Activated effector memory CD4-positive, alpha-beta T cell treated with anti-CD3 and anti-CD28 coated beads, Interleukin-2, amount 50 U/mL, for 16 hours (primary cell): ENCODE data around the gene CAST.
"Not testable (repeated sequence)": the region's sequence is repeated elsewhere in the genome, so short reads cannot be mapped to it uniquely, and the experiment has no call there.

Experiments
- DNase-seq: peaks from one replicate; pipeline ENCODE4 v3.0.0-alpha.2; 2020

CAST gene

GRCh38 chr5:96661855-96662724 lies at the start of gene CAST:
Gene CAST, plus strand, starts transcription at chr5:96662376. Its CDS starts 47 bp downstream, at chr5:96662423.
- peak; percentile 94 for DNase-seq

- DNase-seq, result no peak
Measured at GRCh38 chr5:96614110-96614691, 48.0 kb upstream of the CAST start.

GRCh38 chr5:96615223-96615622 lies 47.0 kb upstream of the CAST start:
- DNase-seq, result no peak

GRCh38 chr5:96616801-96617200 lies 45.4 kb upstream of the CAST start:
- no peak for DNase-seq

GRCh38 chr5:96618311-96619016 lies 43.7 kb upstream of the CAST start:
- DNase-seq, result not testable (repeated sequence)

- no peak for DNase-seq
Measured at GRCh38 chr5:96619946-96620345, 42.2 kb upstream of the CAST start.

GRCh38 chr5:96624596-96624995 lies 37.6 kb upstream of the CAST start:
- no peak for DNase-seq

GRCh38 chr5:96625365-96625764 lies 36.8 kb upstream of the CAST start:
- no peak for DNase-seq

- DNase-seq, result no peak
Measured at GRCh38 chr5:96626956-96627355, 35.2 kb upstream of the CAST start.

- DNase-seq, result no peak
Measured at GRCh38 chr5:96627792-96628398, 34.3 kb upstream of the CAST start.

- no peak for DNase-seq
Measured at GRCh38 chr5:96628406-96628805, 33.8 kb upstream of the CAST start.

- DNase-seq, result no peak
Measured at GRCh38 chr5:96629774-96630173, 32.4 kb upstream of the CAST start.

GRCh38 chr5:96633820-96634219 lies 28.4 kb upstream of the CAST start:
- DNase-seq, result no peak

GRCh38 chr5:96634881-96635280 lies 27.3 kb upstream of the CAST start:
- no peak for DNase-seq

GRCh38 chr5:96636046-96636445 lies 26.1 kb upstream of the CAST start:
- DNase-seq, result no peak

- DNase-seq, result no peak
Measured at GRCh38 chr5:96636594-96636993, 25.6 kb upstream of the CAST start.

- DNase-seq, result no peak
Measured at GRCh38 chr5:96637196-96637595, 25.0 kb upstream of the CAST start.

- DNase-seq, result no peak
Measured at GRCh38 chr5:96638561-96638960, 23.6 kb upstream of the CAST start.

- no peak for DNase-seq
Measured at GRCh38 chr5:96640696-96641095, 21.5 kb upstream of the CAST start.

GRCh38 chr5:96641368-96642280 lies 20.6 kb upstream of the CAST start:
- DNase-seq, result no peak

- no peak for DNase-seq
Measured at GRCh38 chr5:96642281-96642640, 19.9 kb upstream of the CAST start.

- DNase-seq, result no peak
Measured at GRCh38 chr5:96645091-96645490, 17.1 kb upstream of the CAST start.
